GM10248 (cell line): ENCODE results near the gene CFAP43.
A peak's percentile ranks its signal among the peaks of the same experiment; 100 is the strongest.

Experiments used
- CTCF ChIA-PET: fragments of 300-600 bp; sonication (Branson Sonifier 250); formaldehyde crosslinking; extraction: SDS; loops from one replicate; lab custom pipeline; 2021; ENCODE audit warnings: antibody characterized with exemption; lab: Yijun Ruan, JAX
- POLR2A ChIA-PET: fragments of 350-650 bp; sonication (Branson Sonifier 250); formaldehyde crosslinking; extraction: SDS; loops from one replicate; lab custom pipeline; 2020; ENCODE audit warnings: antibody characterized with exemption; lab: Yijun Ruan, JAX
- DNase-seq: peaks from one replicate; pipeline ENCODE4 v3.0.0; 2012; ENCODE audit errors: extremely low spot score
- CTCF ChIP-seq: IDR thresholded peaks from 2 replicates; pipeline ENCODE4 v1.5.1; 2012; ENCODE audit warnings: mild to moderate bottlenecking, low read depth; ENCODE audit errors: extremely low read depth, missing control alignments, control extremely low read depth

The CFAP43 gene

GRCh38 chr10:104144931-104145330, 87.2 kb downstream of the CFAP43 start:
- CTCF ChIA-PET, result interaction anchor here (1.1 kb wide), 1 partner anchor 16 kb away, joined by 3 read pairs; no protein-coding TSS in a partner anchor
- POLR2A ChIA-PET, result no interaction called here
- TF ChIP-seq CTCF, result no peak
- DNase-seq, result no peak

- ChIA-PET CTCF (interaction anchor here (1.2 kb wide), 1 partner anchor 14 kb away, joined by 3 read pairs; no protein-coding TSS in a partner anchor), POLR2A (no interaction called here)
- no peak for TF ChIP-seq CTCF
- no peak for DNase-seq
Observed at GRCh38 chr10:104143829-104144228, 88.3 kb downstream of the CFAP43 start.

GRCh38 chr10:104142081-104142480, 90.1 kb downstream of the CFAP43 start:
- ChIA-PET POLR2A (no interaction called here), CTCF (interaction anchor here (1.0 to 1.7 kb wide), 2 partner anchors 15 to 19 kb away, joined by 4 to 5 read pairs; no protein-coding TSS in a partner anchor)
- no peak for TF ChIP-seq CTCF
- no peak for DNase-seq

- no peak for DNase-seq
Observed at GRCh38 chr10:104139221-104139620, 92.9 kb downstream of the CFAP43 start.

GRCh38 chr10:104138131-104138530, 94.0 kb downstream of the CFAP43 start:
- CTCF ChIA-PET, result interaction anchor here (1.4 kb wide), 1 partner anchor 250 kb away, joined by 3 read pairs; no protein-coding TSS in a partner anchor
- POLR2A ChIA-PET, result no interaction called here
- no peak for DNase-seq
- TF ChIP-seq CTCF, result no peak

More at GRCh38 chr10:104139221-104139620, 92.9 kb downstream of the CFAP43 start:
- TF ChIP-seq CTCF, result peak; percentile 28
- CTCF ChIA-PET, result interaction anchor here (0.7 to 2.1 kb wide), 6 partner anchors 13 to 251 kb away, joined by 3 to 6 read pairs (median 3); partner anchors contain the start of gene SFR1
- POLR2A ChIA-PET, result no interaction called here

GRCh38 chr10:104130041-104130440, 102.1 kb downstream of the CFAP43 start:
- CTCF ChIA-PET, result interaction anchor here (1.5 to 2.1 kb wide), 2 partner anchors 9 to 160 kb away, joined by 4 to 15 read pairs; partner anchors contain the start of gene SFR1
- TF ChIP-seq CTCF, result no peak
- POLR2A ChIA-PET, result no interaction called here
- no peak for DNase-seq
